ENCODE results near the gene TARP.

DNA sequence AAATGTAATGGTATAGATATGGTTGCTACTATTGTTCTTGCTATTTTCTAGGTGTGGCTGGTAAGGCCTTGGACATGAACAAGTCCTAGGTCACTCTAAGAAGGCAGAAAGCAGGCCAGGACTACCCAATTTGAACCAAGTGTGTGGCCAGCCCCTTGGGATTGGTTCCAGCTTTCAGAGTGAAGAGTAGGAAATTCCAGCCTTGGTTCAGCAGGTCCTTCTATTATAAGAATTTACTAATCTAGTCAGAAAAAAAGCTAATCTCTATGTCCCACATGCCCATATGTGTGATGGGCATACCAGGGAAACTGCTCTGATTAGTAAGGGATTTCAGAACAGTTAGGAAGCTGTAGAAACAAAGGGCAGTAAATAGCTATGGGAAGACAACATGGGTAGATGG is 7.8 kb upstream of the TARP start:
- no peak for TF ChIP-seq CTCF (IDR thresholded peaks at IDR 0.05)
- no peak for TF ChIP-seq POLR2A (IDR thresholded peaks at IDR 0.05)

Measured in tibial nerve (tissue), 3 donors.